Peyer's patch (tissue), 4 donors: ENCODE results near the gene MAML3.

Experiments
- POLR2A ChIP-seq, 2 donors: fragments of 450-650 bp; IDR thresholded peaks; one replicate each; pipeline ENCODE4 v1.5.1; 2017; ENCODE audit warnings: antibody characterized with exemption in 2 of 2, mild to moderate bottlenecking in 2 of 2, moderate library complexity in 2 of 2
- TF ChIP-seq, protein P1 (sequence below), 6 experiments: fragments of 450-650 bp in 4 of 6; fragments of 200-600 bp in 2 of 6; sonication (generic) in 1 of 6; IDR thresholded peaks; one replicate each; pipeline ENCODE4 v1.5.1; 2017 to 2019; ENCODE audit warnings: antibody characterized with exemption in 6 of 6, mild to moderate bottlenecking in 3 of 6, moderate library complexity in 1 of 6

- TF ChIP-seq, protein P1, sequence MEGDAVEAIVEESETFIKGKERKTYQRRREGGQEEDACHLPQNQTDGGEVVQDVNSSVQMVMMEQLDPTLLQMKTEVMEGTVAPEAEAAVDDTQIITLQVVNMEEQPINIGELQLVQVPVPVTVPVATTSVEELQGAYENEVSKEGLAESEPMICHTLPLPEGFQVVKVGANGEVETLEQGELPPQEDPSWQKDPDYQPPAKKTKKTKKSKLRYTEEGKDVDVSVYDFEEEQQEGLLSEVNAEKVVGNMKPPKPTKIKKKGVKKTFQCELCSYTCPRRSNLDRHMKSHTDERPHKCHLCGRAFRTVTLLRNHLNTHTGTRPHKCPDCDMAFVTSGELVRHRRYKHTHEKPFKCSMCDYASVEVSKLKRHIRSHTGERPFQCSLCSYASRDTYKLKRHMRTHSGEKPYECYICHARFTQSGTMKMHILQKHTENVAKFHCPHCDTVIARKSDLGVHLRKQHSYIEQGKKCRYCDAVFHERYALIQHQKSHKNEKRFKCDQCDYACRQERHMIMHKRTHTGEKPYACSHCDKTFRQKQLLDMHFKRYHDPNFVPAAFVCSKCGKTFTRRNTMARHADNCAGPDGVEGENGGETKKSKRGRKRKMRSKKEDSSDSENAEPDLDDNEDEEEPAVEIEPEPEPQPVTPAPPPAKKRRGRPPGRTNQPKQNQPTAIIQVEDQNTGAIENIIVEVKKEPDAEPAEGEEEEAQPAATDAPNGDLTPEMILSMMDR (IDR thresholded peaks at IDR 0.05), result no peak
- no peak for TF ChIP-seq POLR2A (IDR thresholded peaks at IDR 0.05)
Observed at GRCh38 chr4:139844459-139845036, 309.4 kb downstream of the MAML3 start.
